Tibial artery (tissue), 4 donors: ENCODE measurements around the gene MUC20.
"Not testable (repeated sequence)": the region's sequence is repeated elsewhere in the genome, so short reads cannot be mapped to it uniquely, and the experiment has no call there.

ENCODE experiments used
- DNase-seq, 2 donors: peaks; one replicate each; pipeline ENCODE4 v3.0.0-alpha.2; 2019
- H3K27ac ChIP-seq, 2 donors: fragments of 200-600 bp; sonication (generic) in 1 of 2; 1 replicate in 1 of 2; 2 replicates in 1 of 2; pipeline ENCODE4 v1.5.1; 2018 to 2019; ENCODE audit warnings: mild to moderate bottlenecking in 1 of 2
- H3K27me3 ChIP-seq, 2 donors: fragments of 200-600 bp; sonication (generic) in 1 of 2; one replicate each; pipeline versions ENCODE4 v1.5.1 to v1.6.0; 2016 to 2019
- H3K36me3 ChIP-seq, 3 donors: fragments of 200-600 bp; sonication (generic) in 2 of 3; one replicate each; pipeline ENCODE4 v1.5.1; 2016 to 2019; ENCODE audit warnings: mild to moderate bottlenecking in 2 of 3
- H3K4me1 ChIP-seq, 4 donors: fragments of 200-600 bp; sonication (generic) in 2 of 4; 1 replicate in 3 of 4; 2 replicates in 1 of 4; pipeline ENCODE4 v1.5.1; 2016 to 2019
- H3K4me3 ChIP-seq, 2 donors: fragments of 200-600 bp; sonication (generic) in 1 of 2; 1 replicate in 1 of 2; 2 replicates in 1 of 2; pipeline ENCODE4 v1.5.1; 2018 to 2019; ENCODE audit warnings: mild to moderate bottlenecking in 2 of 2
- H3K9me3 ChIP-seq, 3 donors: fragments of 200-600 bp; sonication (generic) in 1 of 3; one replicate each; pipeline ENCODE4 v1.5.1; 2016 to 2019
- CTCF ChIP-seq, 2 experiments: fragments of 200-600 bp in 1 of 2; fragments of 450-650 bp in 1 of 2; IDR thresholded peaks; one replicate each; pipeline ENCODE4 v1.5.1; 2017 to 2019; ENCODE audit warnings: antibody characterized with exemption in 2 of 2, mild to moderate bottlenecking in 1 of 2, moderate library complexity in 1 of 2
- intact Hi-C: fragments of 100-400 bp; cut with DNase I; formaldehyde crosslinking; loops from one replicate; pipeline ENCODE4 v1.15.0; 2023; ENCODE audit warnings: low total_unique reads

MUC20 gene

GRCh38 chr3:195688471-195689183 lies 32.2 kb upstream of the MUC20 start:
- H3K9me3 ChIP-seq, H3K27me3 ChIP-seq, intact Hi-C loops, DNase-seq, H3K4me3 ChIP-seq, H3K27ac ChIP-seq, H3K4me1 ChIP-seq: not testable (repeated sequence)
- peaks cover 35 to 67% (median 44%) of the 10 kb centered on the region in 3 donors for H3K36me3 ChIP-seq

GRCh38 chr3:195689184-195690070 lies 31.4 kb upstream of the MUC20 start:
- H3K27ac ChIP-seq, H3K9me3 ChIP-seq, H3K4me1 ChIP-seq, DNase-seq, intact Hi-C loops, H3K27me3 ChIP-seq, H3K4me3 ChIP-seq: not testable (repeated sequence)
- peaks cover 35 to 67% (median 44%) of the 10 kb centered on the region in 3 donors for H3K36me3 ChIP-seq

GRCh38 chr3:195690951-195691350 lies 29.8 kb upstream of the MUC20 start:
- intact Hi-C loops = no loop called here
- H3K9me3 ChIP-seq = no peaks in the 10 kb centered on the region
- no peak overlapping the region for H3K27ac ChIP-seq
- no peak overlapping the region for H3K4me3 ChIP-seq
- H3K36me3 ChIP-seq = peaks cover 41 to 69% (median 42%) of the 10 kb centered on the region in 3 donors
- H3K27me3 ChIP-seq = no peaks in the 10 kb centered on the region
- no peaks in the 10 kb centered on the region for H3K4me1 ChIP-seq
- no peak for TF ChIP-seq CTCF (IDR thresholded peaks at IDR 0.05)
- DNase-seq = no peak

GRCh38 chr3:195691596-195692353 lies 29.0 kb upstream of the MUC20 start:
- H3K4me3 ChIP-seq, H3K9me3 ChIP-seq, H3K27me3 ChIP-seq, DNase-seq, intact Hi-C loops, H3K27ac ChIP-seq, H3K4me1 ChIP-seq: not testable (repeated sequence)
- peaks cover 36 to 68% (median 42%) of the 10 kb centered on the region in 3 donors for H3K36me3 ChIP-seq

- H3K36me3 ChIP-seq = peaks cover 36 to 73% (median 42%) of the 10 kb centered on the region in 3 donors
- no peaks in the 10 kb centered on the region for H3K4me1 ChIP-seq
- intact Hi-C loops = no loop called here
- H3K4me3 ChIP-seq = no peak overlapping the region
- no peak overlapping the region for H3K27ac ChIP-seq
- no peaks in the 10 kb centered on the region for H3K27me3 ChIP-seq
- DNase-seq = no peak
- TF ChIP-seq CTCF (IDR thresholded peaks at IDR 0.05) = no peak
- H3K9me3 ChIP-seq = no peaks in the 10 kb centered on the region
Measured at GRCh38 chr3:195692354-195692685, 28.5 kb upstream of the MUC20 start.

- intact Hi-C loops = no loop called here
- peaks cover 36 to 72% (median 41%) of the 10 kb centered on the region in 3 donors for H3K36me3 ChIP-seq
- DNase-seq = no peak
Measured at GRCh38 chr3:195692781-195693427, 27.9 kb upstream of the MUC20 start.

More at GRCh38 chr3:195692781-195693427, 27.9 kb upstream of the MUC20 start:
- H3K27ac ChIP-seq = no peak overlapping the region
- H3K4me3 ChIP-seq = no peak overlapping the region
- no peaks in the 10 kb centered on the region for H3K4me1 ChIP-seq
- no peaks in the 10 kb centered on the region for H3K27me3 ChIP-seq
- no peak for TF ChIP-seq CTCF (IDR thresholded peaks at IDR 0.05)
- H3K9me3 ChIP-seq = no peaks in the 10 kb centered on the region
